DMS 273 (cell line): ENCODE measurements around the gene SLC6A9.

Source experiments
- DNase-seq: peaks from one replicate; lab custom pipeline; 2025; ENCODE audit not compliant: unreplicated experiment; lab: John Stamatoyannopoulos, UW

SLC6A9 gene

GRCh38 chr1:43949678-43950077 lies 81.6 kb downstream of the SLC6A9 start:
- DNase-seq: no peak

- DNase-seq: peak; percentile 62
These were observed 83.3 kb downstream of the SLC6A9 start for GRCh38 chr1:43947874-43948437.

GRCh38 chr1:43947061-43947873 lies 84.0 kb downstream of the SLC6A9 start:
- peak; percentile 55 for DNase-seq
